ENCODE results near the gene TTN. TPM values are rescaled to one million over a fixed set of nuclear protein-coding genes. Genes with fewer than 3 reads are reported as not detected.

The TTN gene
- total RNA-seq, 1 experiment from 2014 or later = not detected

DNA sequence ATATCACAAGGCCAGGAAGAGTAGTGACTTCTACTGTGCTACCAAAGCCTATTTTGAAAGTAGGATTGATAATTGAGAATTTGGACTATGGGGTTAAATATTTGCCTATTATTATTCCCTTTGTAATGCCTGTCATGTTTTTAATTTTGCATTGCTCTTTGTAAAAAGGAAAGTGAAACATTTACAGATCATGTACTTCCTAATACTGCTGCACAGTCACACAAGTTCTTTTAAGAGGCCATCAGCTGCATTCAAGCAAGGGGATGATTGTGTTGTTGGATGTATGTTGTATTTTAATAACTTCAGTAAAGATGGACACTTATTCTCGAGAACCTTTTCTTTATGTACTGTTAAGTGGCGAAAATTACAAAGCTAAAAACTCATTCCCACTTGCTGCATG, 256.9 kb downstream of the TTN start:
- peaks cover 9% of the 10 kb centered on the region; the same call in 1 of the 2 replicates for H3K36me3 ChIP-seq (ENCODE audit: low read depth)
- TF ChIP-seq EZH2 (IDR thresholded peaks at IDR 0.05; ENCODE audit: low read depth) = no peak
- TF ChIP-seq, protein P1, sequence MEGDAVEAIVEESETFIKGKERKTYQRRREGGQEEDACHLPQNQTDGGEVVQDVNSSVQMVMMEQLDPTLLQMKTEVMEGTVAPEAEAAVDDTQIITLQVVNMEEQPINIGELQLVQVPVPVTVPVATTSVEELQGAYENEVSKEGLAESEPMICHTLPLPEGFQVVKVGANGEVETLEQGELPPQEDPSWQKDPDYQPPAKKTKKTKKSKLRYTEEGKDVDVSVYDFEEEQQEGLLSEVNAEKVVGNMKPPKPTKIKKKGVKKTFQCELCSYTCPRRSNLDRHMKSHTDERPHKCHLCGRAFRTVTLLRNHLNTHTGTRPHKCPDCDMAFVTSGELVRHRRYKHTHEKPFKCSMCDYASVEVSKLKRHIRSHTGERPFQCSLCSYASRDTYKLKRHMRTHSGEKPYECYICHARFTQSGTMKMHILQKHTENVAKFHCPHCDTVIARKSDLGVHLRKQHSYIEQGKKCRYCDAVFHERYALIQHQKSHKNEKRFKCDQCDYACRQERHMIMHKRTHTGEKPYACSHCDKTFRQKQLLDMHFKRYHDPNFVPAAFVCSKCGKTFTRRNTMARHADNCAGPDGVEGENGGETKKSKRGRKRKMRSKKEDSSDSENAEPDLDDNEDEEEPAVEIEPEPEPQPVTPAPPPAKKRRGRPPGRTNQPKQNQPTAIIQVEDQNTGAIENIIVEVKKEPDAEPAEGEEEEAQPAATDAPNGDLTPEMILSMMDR (conservative IDR thresholded peaks at IDR 0.05) = no peak
- no peak overlapping the region for H3K27ac ChIP-seq
- no peaks in the 10 kb centered on the region for H3K79me2 ChIP-seq (ENCODE audit: low read depth)
- H3F3A ChIP-seq (ENCODE audit: insufficient read depth, low read depth) = no peaks in the 10 kb centered on the region
- no peaks in the 10 kb centered on the region for H3K9me3 ChIP-seq (ENCODE audit: insufficient read depth, low read depth)
- no peak overlapping the region for H3K4me2 ChIP-seq
- BruUV-seq (replicated peaks) = no TSS peak
- H3K4me1 ChIP-seq (replicated peaks; ENCODE audit: insufficient read depth) = no peaks in the 10 kb centered on the region
- H3K4me3 ChIP-seq = no peak overlapping the region
- no peaks in the 10 kb centered on the region; the same call in 1 of the 2 replicates for H3K9me2 ChIP-seq (ENCODE audit: insufficient read depth)
- H3K27me3 ChIP-seq (ENCODE audit: insufficient read depth, low read depth) = no peaks in the 10 kb centered on the region
- no peaks in the 10 kb centered on the region; the same call in 1 of the 2 replicates for H4K20me1 ChIP-seq (ENCODE audit: insufficient read depth)
- no peak overlapping the region for H2AFZ ChIP-seq
- ChIA-PET CTCF (interaction anchor here (0.6 kb wide), 1 partner anchor 1991 kb away, joined by 3 read pairs; no protein-coding TSS in a partner anchor), POLR2A (ENCODE audit: unreplicated experiment) (no interaction called here)
- intact Hi-C loops (cut with micrococcal nuclease; ENCODE audit: unreplicated experiment) = no loop called here
- no peak for DNase-seq

DNA sequence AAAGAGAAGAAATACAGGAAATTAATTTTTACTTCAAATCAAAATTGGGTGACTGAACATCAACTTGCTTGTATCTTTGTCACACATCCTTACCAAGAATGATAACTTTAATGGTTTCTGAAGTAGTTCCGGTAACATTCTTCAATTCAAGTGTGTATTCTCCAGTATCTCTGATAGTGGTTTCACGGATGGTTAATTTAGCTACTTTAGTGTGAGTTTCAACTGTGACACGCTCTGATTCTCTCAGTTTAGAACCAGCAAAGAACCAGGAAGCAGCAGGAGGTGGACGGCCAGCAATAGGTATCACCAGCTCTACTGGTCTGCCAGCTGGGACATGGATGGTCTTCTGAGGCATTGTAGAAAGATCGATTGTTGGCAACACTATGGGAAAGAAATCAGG, 264.7 kb downstream of the TTN start:
- Histone ChIP-seq H4K20me1 (ENCODE audit: insufficient read depth) (no peaks in the 10 kb centered on the region), H3K9me3 (ENCODE audit: insufficient read depth, low read depth) (no peaks in the 10 kb centered on the region), H3K4me1 (replicated peaks; ENCODE audit: insufficient read depth) (no peaks in the 10 kb centered on the region), H3K36me3 (ENCODE audit: low read depth) (peaks cover 31% of the 10 kb centered on the region), H3K27me3 (ENCODE audit: insufficient read depth, low read depth) (no peaks in the 10 kb centered on the region), H3K4me2 (no peak overlapping the region), H2AFZ (no peak overlapping the region), H3K27ac (no peak overlapping the region), H3K9me2 (ENCODE audit: insufficient read depth) (no peaks in the 10 kb centered on the region), H3K79me2 (ENCODE audit: low read depth) (no peaks in the 10 kb centered on the region), H3F3A (ENCODE audit: insufficient read depth, low read depth) (no peaks in the 10 kb centered on the region), H3K4me3 (no peak overlapping the region)
- ChIA-PET CTCF (no interaction called here), POLR2A (ENCODE audit: unreplicated experiment) (no interaction called here)
- intact Hi-C loops (cut with micrococcal nuclease; ENCODE audit: unreplicated experiment) = no loop called here
- TF ChIP-seq, protein P1 (conservative IDR thresholded peaks at IDR 0.05) = no peak
- no peak for TF ChIP-seq EZH2 (IDR thresholded peaks at IDR 0.05; ENCODE audit: low read depth)
- DNase-seq = no peak
- BruUV-seq (replicated peaks) = no TSS peak

DNA sequence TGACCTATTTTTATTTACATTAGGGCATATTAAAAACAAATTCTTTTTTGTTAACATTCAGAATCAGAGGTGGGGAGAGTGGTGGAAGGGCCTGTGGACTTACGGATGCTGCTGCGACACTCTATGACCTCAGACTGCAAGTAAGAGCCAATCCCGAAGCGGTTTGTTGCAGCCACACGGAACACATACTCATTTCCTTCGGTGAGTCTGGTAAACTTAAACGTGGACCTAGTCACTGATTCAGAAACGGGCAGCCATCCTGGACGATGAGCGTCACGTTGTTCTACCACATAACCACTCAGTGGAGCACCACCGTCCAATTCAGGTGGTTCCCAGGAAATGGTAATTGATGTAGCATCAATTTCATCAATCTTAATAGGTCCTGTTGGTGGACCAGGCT, 265.1 kb downstream of the TTN start:
- Histone ChIP-seq H3K4me3 (no peak overlapping the region), H2AFZ (no peak overlapping the region), H3K4me1 (replicated peaks; ENCODE audit: insufficient read depth) (no peaks in the 10 kb centered on the region), H3F3A (ENCODE audit: insufficient read depth, low read depth) (no peaks in the 10 kb centered on the region), H3K27ac (no peak overlapping the region), H3K36me3 (ENCODE audit: low read depth) (peaks cover 31% of the 10 kb centered on the region), H3K9me2 (ENCODE audit: insufficient read depth) (no peaks in the 10 kb centered on the region), H4K20me1 (ENCODE audit: insufficient read depth) (no peaks in the 10 kb centered on the region), H3K27me3 (ENCODE audit: insufficient read depth, low read depth) (no peaks in the 10 kb centered on the region), H3K4me2 (no peak overlapping the region), H3K79me2 (ENCODE audit: low read depth) (no peaks in the 10 kb centered on the region), H3K9me3 (ENCODE audit: insufficient read depth, low read depth) (no peaks in the 10 kb centered on the region)
- DNase-seq = no peak
- intact Hi-C loops (cut with micrococcal nuclease; ENCODE audit: unreplicated experiment) = no loop called here
- ChIA-PET POLR2A (ENCODE audit: unreplicated experiment) (interaction anchor here (0.6 kb wide), 1 partner anchor 853 kb away, joined by 5 read pairs; no protein-coding TSS in a partner anchor), CTCF (no interaction called here)
- no TSS peak for BruUV-seq (replicated peaks)
- TF ChIP-seq, protein P1 (conservative IDR thresholded peaks at IDR 0.05) = no peak
- TF ChIP-seq EZH2 (IDR thresholded peaks at IDR 0.05; ENCODE audit: low read depth) = no peak

All from PC-9 (cell line).